ENCODE data around the gene GPER1. TPM values are rescaled to one million over a fixed set of nuclear protein-coding genes. Genes with fewer than 3 reads are reported as not detected.
"Not testable (repeated sequence)": the region's sequence is repeated elsewhere in the genome, so short reads cannot be mapped to it uniquely, and the experiment has no call there.

Gene GPER1
- total RNA-seq, 2 experiments from 2014 or later = 0.08 TPM; not detected in 1

GRCh38 chr7:1114088-1114487, 26.2 kb downstream of the GPER1 start:
- no peak for DNase-seq
- Mint-ChIP-seq H3K4me1 (peaks cover 11% of the 10 kb centered on the region), H3K27me3 (no peaks in the 10 kb centered on the region), H3K9me3 (no peaks in the 10 kb centered on the region), H3K4me3 (no peak overlapping the region), H3K27ac (no peak overlapping the region), H3K36me3 (ENCODE audit: low read depth) (peaks cover 2% of the 10 kb centered on the region)
- CTCF ChIA-PET = interaction anchor here (0.9 to 1.6 kb wide), 2 partner anchors 24 to 121 kb away, joined by 3 to 4 read pairs; a partner anchor contains a TSS
- POLR2A ChIA-PET = no interaction called here

GRCh38 chr7:1114505-1114904, 26.6 kb downstream of the GPER1 start:
- H3K27me3 Mint-ChIP-seq = no peaks in the 10 kb centered on the region
- H3K9me3 Mint-ChIP-seq = no peaks in the 10 kb centered on the region
- H3K36me3 Mint-ChIP-seq (ENCODE audit: low read depth) = peaks cover 2% of the 10 kb centered on the region
- no peak overlapping the region for H3K27ac Mint-ChIP-seq
- ChIA-PET POLR2A (no interaction called here), CTCF (interaction anchor here (0.9 to 1.6 kb wide), 2 partner anchors 24 to 122 kb away, joined by 3 to 4 read pairs; a partner anchor contains a TSS)
- no peak for DNase-seq
- peaks cover 15% of the 10 kb centered on the region for H3K4me1 Mint-ChIP-seq
- H3K4me3 Mint-ChIP-seq = no peak overlapping the region

GRCh38 chr7:1115171-1116045, 27.5 kb downstream of the GPER1 start:
- peak overlapping the region; percentile 33 for H3K27ac Mint-ChIP-seq
- H3K9me3 Mint-ChIP-seq; H3K27me3 Mint-ChIP-seq; H3K36me3 Mint-ChIP-seq (ENCODE audit: low read depth); DNase-seq; H3K4me3 Mint-ChIP-seq: not testable (repeated sequence)
- H3K4me1 Mint-ChIP-seq = peaks cover 15% of the 10 kb centered on the region
- CTCF ChIA-PET = interaction anchor here (0.6 to 1.6 kb wide), 5 partner anchors 11 to 165 kb away, joined by 3 to 4 read pairs (median 4); a partner anchor contains a TSS
- POLR2A ChIA-PET = interaction anchor here (0.7 kb wide), 1 partner anchor 11 kb away, joined by 3 read pairs; no protein-coding TSS in a partner anchor

- POLR2A ChIA-PET; H3K27me3 Mint-ChIP-seq; H3K9me3 Mint-ChIP-seq; H3K36me3 Mint-ChIP-seq (ENCODE audit: low read depth); H3K4me3 Mint-ChIP-seq; H3K27ac Mint-ChIP-seq; DNase-seq: not testable (repeated sequence)
- CTCF ChIA-PET = interaction anchor here (0.9 kb wide), 1 partner anchor 53 kb away, joined by 4 read pairs; no protein-coding TSS in a partner anchor
- H3K4me1 Mint-ChIP-seq = peaks cover 15% of the 10 kb centered on the region
These were observed 28.6 kb downstream of the GPER1 start for GRCh38 chr7:1116383-1117008.

GRCh38 chr7:1117321-1117928, 29.5 kb downstream of the GPER1 start:
- H3K36me3 Mint-ChIP-seq (ENCODE audit: low read depth) = peaks cover 2% of the 10 kb centered on the region
- H3K27me3 Mint-ChIP-seq = no peaks in the 10 kb centered on the region
- H3K9me3 Mint-ChIP-seq = no peaks in the 10 kb centered on the region
- no peak overlapping the region for H3K27ac Mint-ChIP-seq
- CTCF ChIA-PET = interaction anchor here (0.9 kb wide), 1 partner anchor 58 kb away, joined by 3 read pairs; no protein-coding TSS in a partner anchor
- peaks cover 15% of the 10 kb centered on the region for H3K4me1 Mint-ChIP-seq
- POLR2A ChIA-PET = no interaction called here
- H3K4me3 Mint-ChIP-seq = no peak overlapping the region
- DNase-seq = no peak

- peaks cover 2% of the 10 kb centered on the region for H3K36me3 Mint-ChIP-seq (ENCODE audit: low read depth)
- POLR2A ChIA-PET = no interaction called here
- no peak overlapping the region for H3K4me3 Mint-ChIP-seq
- no peak overlapping the region for H3K27ac Mint-ChIP-seq
- peaks cover 15% of the 10 kb centered on the region for H3K4me1 Mint-ChIP-seq
- DNase-seq = no peak
- CTCF ChIA-PET = interaction anchor here (0.6 kb wide), 2 partner anchors 248 to 868 kb away, joined by 3 to 4 read pairs; no protein-coding TSS in a partner anchor
- no peaks in the 10 kb centered on the region for H3K9me3 Mint-ChIP-seq
- no peaks in the 10 kb centered on the region for H3K27me3 Mint-ChIP-seq
These were observed 31.3 kb downstream of the GPER1 start for GRCh38 chr7:1119201-1119600.

GRCh38 chr7:1120791-1121190, 32.9 kb downstream of the GPER1 start:
- no peak for DNase-seq
- no peaks in the 10 kb centered on the region for H3K27me3 Mint-ChIP-seq
- H3K27ac Mint-ChIP-seq = no peak overlapping the region
- ChIA-PET POLR2A (no interaction called here), CTCF (interaction anchor here (1.0 kb wide), 1 partner anchor 17 kb away, joined by 3 read pairs; no protein-coding TSS in a partner anchor)
- no peaks in the 10 kb centered on the region for H3K9me3 Mint-ChIP-seq
- no peak overlapping the region for H3K4me3 Mint-ChIP-seq
- peaks cover 2% of the 10 kb centered on the region for H3K36me3 Mint-ChIP-seq (ENCODE audit: low read depth)
- H3K4me1 Mint-ChIP-seq = peaks cover 15% of the 10 kb centered on the region

GRCh38 chr7:1121476-1121875, 33.6 kb downstream of the GPER1 start:
- Mint-ChIP-seq H3K4me1 (peaks cover 15% of the 10 kb centered on the region), H3K27me3 (no peaks in the 10 kb centered on the region), H3K9me3 (no peaks in the 10 kb centered on the region), H3K4me3 (no peak overlapping the region), H3K36me3 (ENCODE audit: low read depth) (peaks cover 4% of the 10 kb centered on the region), H3K27ac (no peak overlapping the region)
- POLR2A ChIA-PET = no interaction called here
- no peak for DNase-seq
- CTCF ChIA-PET = no interaction called here

GRCh38 chr7:1121886-1122831, 34.2 kb downstream of the GPER1 start:
- H3K4me3 Mint-ChIP-seq = no peak overlapping the region
- peaks cover 15% of the 10 kb centered on the region for H3K4me1 Mint-ChIP-seq
- no peaks in the 10 kb centered on the region for H3K27me3 Mint-ChIP-seq
- ChIA-PET CTCF (interaction anchor here (0.8 to 2.3 kb wide), 3 partner anchors 55 to 129 kb away, joined by 3 to 7 read pairs (median 3); no protein-coding TSS in a partner anchor), POLR2A (no interaction called here)
- no peak overlapping the region for H3K27ac Mint-ChIP-seq
- no peaks in the 10 kb centered on the region for H3K9me3 Mint-ChIP-seq
- H3K36me3 Mint-ChIP-seq (ENCODE audit: low read depth) = peaks cover 6% of the 10 kb centered on the region
- DNase-seq = no peak

GRCh38 chr7:1122832-1123501, 35.1 kb downstream of the GPER1 start:
- Mint-ChIP-seq H3K27ac (no peak overlapping the region), H3K27me3 (no peaks in the 10 kb centered on the region), H3K4me1 (peaks cover 11% of the 10 kb centered on the region), H3K9me3 (no peaks in the 10 kb centered on the region), H3K4me3 (no peak overlapping the region), H3K36me3 (ENCODE audit: low read depth) (peaks cover 3% of the 10 kb centered on the region)
- ChIA-PET POLR2A (no interaction called here), CTCF (interaction anchor here (0.8 to 2.3 kb wide), 3 partner anchors 54 to 130 kb away, joined by 3 to 7 read pairs (median 3); no protein-coding TSS in a partner anchor)
- no peak for DNase-seq

GRCh38 chr7:1123715-1124114, 35.8 kb downstream of the GPER1 start:
- POLR2A ChIA-PET = no interaction called here
- CTCF ChIA-PET = interaction anchor here (2.3 kb wide), 1 partner anchor 53 kb away, joined by 7 read pairs; no protein-coding TSS in a partner anchor

More at GRCh38 chr7:1123715-1124114, 35.8 kb downstream of the GPER1 start:
- H3K4me1 Mint-ChIP-seq = peaks cover 6% of the 10 kb centered on the region
- H3K36me3 Mint-ChIP-seq (ENCODE audit: low read depth) = peaks cover 3% of the 10 kb centered on the region
- H3K9me3 Mint-ChIP-seq = no peaks in the 10 kb centered on the region
- DNase-seq = no peak
- no peak overlapping the region for H3K4me3 Mint-ChIP-seq
- H3K27me3 Mint-ChIP-seq = no peaks in the 10 kb centered on the region
- no peak overlapping the region for H3K27ac Mint-ChIP-seq

All from activated CD4-positive, alpha-beta T cell treated with anti-CD3 and anti-CD28 coated beads, Interleukin-2, amount 10 ng/mL, durations not matched to agents 7 days and 5 days (primary cell).